ENCODE measurements around the gene RAB42. TPM values are rescaled to one million over a fixed set of nuclear protein-coding genes. Genes with fewer than 3 reads are reported as not detected.

RAB42 gene
- polyA plus RNA-seq, 10 donors = 5.7 to 9.0 (median 7.4) TPM

GRCh38 chr1:28642847-28643635 is 51.0 kb downstream of the RAB42 start, which contains the start of gene TAF12:
Gene TAF12, minus strand, starts transcription at chr1:28643067. Its CDS starts 20,986 bp downstream, at chr1:28622081.
- peak; percentile 97 to 98 (median 98) for DNase-seq

DNA sequence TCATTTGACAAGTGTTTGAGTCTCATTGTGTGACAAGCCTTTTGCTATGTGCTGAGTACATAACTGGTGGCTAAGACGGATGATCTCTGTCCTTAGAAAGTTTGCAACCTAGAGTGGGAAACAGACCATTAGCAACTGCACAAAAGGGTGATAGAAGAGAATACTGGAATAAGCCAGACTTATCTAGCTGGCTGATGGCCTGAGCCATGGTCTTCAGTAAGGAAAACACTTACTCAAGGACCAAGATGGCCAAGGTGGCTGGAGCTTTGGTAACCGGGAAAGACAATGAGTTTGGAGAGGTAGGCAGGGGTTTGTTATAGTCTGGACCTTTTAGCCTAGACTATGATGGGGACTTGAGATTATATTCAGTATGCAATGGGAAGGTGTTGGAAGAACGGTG is 52.4 kb downstream of the RAB42 start:
- no peak for DNase-seq

Other genes with a start within 250 kb of the RAB42 start
- gene PHACTR4, start 222.5 kb upstream of the RAB42 start, polyA plus RNA-seq (ENCODE audit: insufficient read length in 10 of 10) = 10 to 100 TPM; 22.1 to 35.7 (median 27.7) TPM
- 10 to 100 TPM; 19.5 to 33.6 (median 23.8) TPM for gene RCC1, start 86.2 kb upstream of the RAB42 start, polyA plus RNA-seq (ENCODE audit: insufficient read length in 10 of 10)
- gene TRNAU1AP, start 39.2 kb upstream of the RAB42 start, polyA plus RNA-seq (ENCODE audit: insufficient read length in 10 of 10) = 10 to 100 TPM; 15.8 to 26.9 (median 18.9) TPM
- gene TAF12, start 50.8 kb downstream of the RAB42 start, polyA plus RNA-seq (ENCODE audit: insufficient read length in 10 of 10) = 10 to 100 TPM; 24.5 to 33.0 (median 27.3) TPM
- gene RNU11, start 56.3 kb downstream of the RAB42 start, polyA plus RNA-seq (ENCODE audit: insufficient read length in 10 of 10) = not detected
- 10 to 100 TPM in 5 of 10 donors, 1 to 10 TPM in 5; 8.9 to 11.5 (median 10.0) TPM for gene GMEB1, start 76.5 kb downstream of the RAB42 start, polyA plus RNA-seq (ENCODE audit: insufficient read length in 10 of 10)
- 10 to 100 TPM; 45.1 to 63.8 (median 52.1) TPM for gene YTHDF2, start 144.7 kb downstream of the RAB42 start, polyA plus RNA-seq (ENCODE audit: insufficient read length in 10 of 10)
- gene OPRD1, start 219.9 kb downstream of the RAB42 start, polyA plus RNA-seq (ENCODE audit: insufficient read length in 10 of 10) = under 1 TPM; 0.17 to 0.74 (median 0.39) TPM